Right lobe of liver (tissue), 4 donors: ENCODE results near the gene IL17D.

Experiments
- POLR2A ChIP-seq: fragments of 450-650 bp; IDR thresholded peaks from one replicate; pipeline ENCODE4 v1.6.1; 2017; ENCODE audit warnings: antibody characterized with exemption, mild to moderate bottlenecking
- TF ChIP-seq, protein P1 (sequence below), 4 donors: fragments of 200-600 bp in 3 of 4; fragments of 450-650 bp in 1 of 4; IDR thresholded peaks; one replicate each; pipeline versions ENCODE4 v1.5.1 to v1.8.0; 2016 to 2022; ENCODE audit warnings: antibody characterized with exemption in 4 of 4, mild to moderate bottlenecking in 2 of 4
- donor health status: DM: no; HTN: no; CAD: no.
- donor health status: DM: no; HTN: no; CAD: no.
- donor health status: DM: no; HTN: yes; CAD: no.

DNA sequence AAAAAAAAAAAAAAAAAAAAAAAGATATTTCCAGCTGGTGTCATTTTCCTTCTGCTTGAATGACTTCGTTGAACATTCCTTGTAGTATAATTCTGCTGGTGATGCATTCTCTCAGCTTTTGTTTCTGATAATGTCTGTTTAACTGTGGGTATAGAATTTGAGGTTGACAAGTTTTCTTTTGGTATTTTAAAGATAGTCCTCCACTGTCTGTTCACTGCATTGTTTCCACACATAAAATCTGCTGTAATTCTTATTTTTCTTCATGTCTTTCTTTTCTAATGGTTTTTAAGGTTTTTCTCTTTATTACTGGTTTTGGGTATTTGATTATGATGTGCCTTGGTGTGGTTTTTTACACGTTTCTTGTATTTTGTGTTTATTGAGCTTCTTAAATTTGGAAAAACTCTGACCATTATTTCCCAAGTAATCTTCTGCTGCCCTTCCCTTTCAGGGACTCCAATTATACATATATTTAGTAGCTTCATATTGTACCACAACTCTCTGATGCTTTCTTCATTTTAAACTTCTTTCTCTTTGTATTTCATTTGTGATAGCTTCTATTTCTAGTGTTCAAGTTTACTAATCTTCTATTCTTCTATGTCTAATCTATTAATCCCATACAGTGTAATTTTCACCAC is 63.9 kb downstream of the IL17D start:
- TF ChIP-seq, protein P1, sequence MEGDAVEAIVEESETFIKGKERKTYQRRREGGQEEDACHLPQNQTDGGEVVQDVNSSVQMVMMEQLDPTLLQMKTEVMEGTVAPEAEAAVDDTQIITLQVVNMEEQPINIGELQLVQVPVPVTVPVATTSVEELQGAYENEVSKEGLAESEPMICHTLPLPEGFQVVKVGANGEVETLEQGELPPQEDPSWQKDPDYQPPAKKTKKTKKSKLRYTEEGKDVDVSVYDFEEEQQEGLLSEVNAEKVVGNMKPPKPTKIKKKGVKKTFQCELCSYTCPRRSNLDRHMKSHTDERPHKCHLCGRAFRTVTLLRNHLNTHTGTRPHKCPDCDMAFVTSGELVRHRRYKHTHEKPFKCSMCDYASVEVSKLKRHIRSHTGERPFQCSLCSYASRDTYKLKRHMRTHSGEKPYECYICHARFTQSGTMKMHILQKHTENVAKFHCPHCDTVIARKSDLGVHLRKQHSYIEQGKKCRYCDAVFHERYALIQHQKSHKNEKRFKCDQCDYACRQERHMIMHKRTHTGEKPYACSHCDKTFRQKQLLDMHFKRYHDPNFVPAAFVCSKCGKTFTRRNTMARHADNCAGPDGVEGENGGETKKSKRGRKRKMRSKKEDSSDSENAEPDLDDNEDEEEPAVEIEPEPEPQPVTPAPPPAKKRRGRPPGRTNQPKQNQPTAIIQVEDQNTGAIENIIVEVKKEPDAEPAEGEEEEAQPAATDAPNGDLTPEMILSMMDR (IDR thresholded peaks at IDR 0.05): no peak
- no peak for TF ChIP-seq POLR2A
